GM21786 (cell line): ENCODE measurements around the gene CD28.
"Not testable (repeated sequence)": the region's sequence is repeated elsewhere in the genome, so short reads cannot be mapped to it uniquely, and the experiment has no call there.

Source experiments
- ATAC-seq: cut with Tn5 transposase; IDR thresholded peaks from one replicate; pipeline ENCODE4 v1.9.1; 2021; ENCODE audit not compliant: unreplicated experiment

The CD28 gene

DNA sequence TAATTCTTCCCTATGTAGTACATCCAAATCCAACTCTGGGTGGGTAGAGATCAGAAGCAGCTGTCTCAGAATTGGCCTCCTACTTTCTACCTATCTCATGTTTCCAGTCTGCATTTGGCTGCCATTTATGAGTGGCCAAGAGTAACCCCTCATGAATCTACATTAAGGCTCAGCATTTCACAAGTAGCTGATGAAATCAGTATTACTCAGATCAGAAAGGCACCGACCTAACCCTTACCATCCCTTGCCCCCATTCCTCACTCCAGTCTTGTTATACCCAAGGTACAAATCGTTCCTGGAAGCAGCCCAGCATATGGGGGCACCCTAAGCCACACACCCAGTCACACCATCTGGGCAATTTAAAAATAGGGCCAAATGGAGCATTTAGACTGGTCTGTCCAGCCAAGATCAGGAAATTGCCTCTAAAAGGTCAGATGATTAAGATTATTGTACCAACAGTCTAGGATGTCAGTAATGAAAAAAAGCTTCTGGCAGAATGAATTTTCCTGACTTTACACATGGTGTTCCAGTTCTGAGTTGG lies 37.1 kb downstream of the CD28 start:
- ATAC-seq: no peak

DNA sequence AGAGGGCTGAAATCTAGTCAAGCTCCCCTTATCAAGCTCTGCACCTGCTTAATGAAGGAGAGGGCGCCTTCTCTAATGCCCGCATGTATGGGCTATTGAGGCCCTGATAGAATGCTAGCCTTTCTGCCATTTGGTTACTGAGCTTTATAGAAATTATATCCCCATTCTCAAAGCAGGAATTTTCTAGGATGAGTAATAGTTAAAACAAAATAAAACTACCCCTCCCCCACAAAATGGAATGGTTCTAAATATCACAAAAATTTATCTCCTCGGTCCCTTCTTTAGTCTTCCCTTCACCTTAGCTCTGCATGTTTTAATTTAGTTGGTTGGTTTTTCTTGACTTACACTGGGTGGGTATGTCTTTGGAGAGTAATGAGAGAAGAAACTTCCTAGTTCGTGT lies 37.7 kb downstream of the CD28 start:
- no peak for ATAC-seq

DNA sequence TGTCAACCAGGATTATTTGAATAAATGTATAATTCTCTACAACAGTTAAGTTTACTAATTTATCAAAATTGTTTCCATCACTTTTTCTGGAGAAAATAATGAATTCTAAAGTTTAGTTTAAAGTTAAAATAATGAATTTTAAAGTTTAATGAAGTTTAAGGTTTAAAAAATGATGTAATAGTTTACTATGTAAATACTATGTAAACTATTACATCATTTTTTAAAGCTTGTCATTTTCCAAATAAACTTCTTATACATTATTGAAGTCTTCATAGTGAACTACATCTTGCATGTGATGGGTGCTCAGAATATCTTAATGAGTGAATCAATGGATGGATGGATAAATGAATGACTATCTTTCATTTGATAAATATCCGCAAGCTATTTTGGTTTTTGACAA lies 38.8 kb downstream of the CD28 start:
- no peak for ATAC-seq

DNA sequence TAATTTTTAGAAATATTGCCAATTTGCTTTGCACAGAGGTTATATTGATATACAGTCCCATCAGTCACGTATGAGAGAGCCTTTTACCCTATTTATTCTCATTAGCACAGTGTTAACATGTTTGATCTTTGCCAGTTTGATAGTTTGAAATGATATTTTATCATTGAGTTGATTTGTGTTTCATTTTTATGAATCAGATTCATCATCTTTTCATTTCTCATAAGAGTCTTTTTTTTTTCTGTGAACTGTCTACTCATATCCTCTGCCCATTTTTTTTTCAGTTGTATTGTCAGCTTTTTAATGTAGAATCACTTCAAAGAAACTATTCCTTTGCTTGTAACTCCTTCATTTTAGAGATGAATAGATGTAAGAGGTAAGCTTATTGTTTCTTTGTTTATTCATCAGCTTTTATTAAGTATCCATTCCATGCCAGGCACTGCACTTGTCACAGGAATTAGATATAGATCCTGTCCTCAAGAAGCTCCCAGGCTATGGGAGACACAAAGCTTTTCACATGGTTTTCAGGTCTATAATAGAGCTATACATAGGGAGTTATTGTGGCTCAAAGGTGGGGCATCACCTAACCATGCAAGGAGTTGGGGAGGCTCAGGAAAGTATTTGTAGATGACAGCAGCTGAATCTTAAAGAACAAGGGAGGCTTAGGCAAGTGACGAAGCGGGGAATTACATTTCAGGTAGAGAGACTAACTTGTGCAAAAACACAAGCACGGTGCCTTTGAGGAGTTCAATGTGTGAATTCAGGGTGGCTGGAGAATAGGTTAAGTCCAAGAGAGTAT lies 42.1 kb downstream of the CD28 start:
- no peak for ATAC-seq

DNA sequence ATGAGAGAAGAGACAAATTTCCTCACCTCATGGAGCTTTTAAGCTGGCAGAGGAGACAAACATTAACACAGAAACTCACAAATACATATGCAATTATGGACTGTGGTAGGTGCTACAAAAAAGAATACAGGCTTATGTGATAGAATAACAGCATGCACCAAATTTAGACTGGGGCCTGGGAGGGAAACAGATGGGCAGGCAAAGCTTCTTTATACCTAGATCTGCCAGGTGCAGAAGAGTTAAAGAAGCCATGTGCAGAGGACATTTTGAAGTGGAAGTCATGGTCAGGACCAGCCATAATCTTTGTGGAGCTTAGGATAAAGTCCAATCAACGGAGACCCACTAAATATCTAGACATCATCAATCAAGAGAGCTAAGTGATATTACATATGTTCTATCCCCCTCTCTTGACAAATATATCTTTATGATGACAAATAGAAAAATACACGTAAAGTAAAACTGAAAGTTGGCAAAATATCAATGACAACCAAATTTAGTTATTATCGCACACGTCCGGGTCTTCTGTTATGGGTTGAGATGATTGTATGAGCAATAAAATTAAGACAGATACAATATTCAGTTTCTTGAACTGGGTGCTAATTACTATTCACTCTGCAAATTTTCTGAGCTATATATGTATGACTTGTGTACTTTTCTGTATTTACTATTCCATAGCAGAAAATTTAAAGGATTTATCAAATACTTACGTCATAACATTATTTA lies 44.1 kb downstream of the CD28 start:
- no peak for ATAC-seq

DNA sequence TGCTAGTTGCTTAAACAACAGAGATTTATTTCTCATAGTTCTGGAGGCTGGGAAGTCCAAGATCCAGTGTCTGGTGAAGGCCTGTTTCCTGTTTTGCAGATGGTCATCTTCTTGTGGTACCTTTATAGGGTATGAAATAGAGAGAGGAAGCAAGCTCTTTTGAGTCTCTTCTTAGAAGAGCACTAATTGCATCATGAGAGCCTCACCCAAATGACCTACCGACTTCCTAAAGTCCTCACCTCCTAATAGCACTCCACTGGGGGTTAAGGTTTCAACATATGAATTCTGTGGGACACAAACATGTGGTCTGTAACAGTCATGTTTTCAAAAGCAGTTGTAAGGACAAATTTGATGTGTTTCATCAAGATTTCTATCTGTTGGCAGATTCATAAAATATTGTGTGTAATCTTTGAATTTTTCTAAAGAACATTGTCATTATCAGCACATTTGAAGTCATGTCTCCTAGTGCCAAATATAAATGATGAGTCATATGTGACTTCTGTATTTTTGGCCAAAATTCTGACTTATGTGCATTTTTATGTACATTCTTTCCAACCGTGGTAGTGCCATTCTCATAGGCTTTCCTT lies 45.3 kb downstream of the CD28 start:
- ATAC-seq: no peak

DNA sequence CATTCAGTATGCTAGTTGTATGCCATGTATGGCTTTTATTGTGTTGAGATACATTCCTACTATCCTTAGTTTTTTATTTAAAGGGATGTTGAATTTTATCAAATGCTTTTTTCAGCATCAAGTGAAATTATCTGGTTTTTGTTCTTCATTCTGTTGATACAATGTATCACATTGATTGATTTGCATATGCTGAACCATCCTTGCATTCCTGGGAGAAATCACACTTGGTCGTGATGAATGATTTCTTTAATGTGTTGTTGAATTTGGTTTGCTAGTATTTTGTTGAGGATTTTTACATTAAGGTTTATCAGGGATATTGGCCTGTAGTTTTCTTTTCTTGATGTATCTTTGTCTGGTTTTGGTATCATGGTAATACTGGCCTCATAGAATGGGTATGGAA lies 49.7 kb downstream of the CD28 start:
- ATAC-seq: no peak

DNA sequence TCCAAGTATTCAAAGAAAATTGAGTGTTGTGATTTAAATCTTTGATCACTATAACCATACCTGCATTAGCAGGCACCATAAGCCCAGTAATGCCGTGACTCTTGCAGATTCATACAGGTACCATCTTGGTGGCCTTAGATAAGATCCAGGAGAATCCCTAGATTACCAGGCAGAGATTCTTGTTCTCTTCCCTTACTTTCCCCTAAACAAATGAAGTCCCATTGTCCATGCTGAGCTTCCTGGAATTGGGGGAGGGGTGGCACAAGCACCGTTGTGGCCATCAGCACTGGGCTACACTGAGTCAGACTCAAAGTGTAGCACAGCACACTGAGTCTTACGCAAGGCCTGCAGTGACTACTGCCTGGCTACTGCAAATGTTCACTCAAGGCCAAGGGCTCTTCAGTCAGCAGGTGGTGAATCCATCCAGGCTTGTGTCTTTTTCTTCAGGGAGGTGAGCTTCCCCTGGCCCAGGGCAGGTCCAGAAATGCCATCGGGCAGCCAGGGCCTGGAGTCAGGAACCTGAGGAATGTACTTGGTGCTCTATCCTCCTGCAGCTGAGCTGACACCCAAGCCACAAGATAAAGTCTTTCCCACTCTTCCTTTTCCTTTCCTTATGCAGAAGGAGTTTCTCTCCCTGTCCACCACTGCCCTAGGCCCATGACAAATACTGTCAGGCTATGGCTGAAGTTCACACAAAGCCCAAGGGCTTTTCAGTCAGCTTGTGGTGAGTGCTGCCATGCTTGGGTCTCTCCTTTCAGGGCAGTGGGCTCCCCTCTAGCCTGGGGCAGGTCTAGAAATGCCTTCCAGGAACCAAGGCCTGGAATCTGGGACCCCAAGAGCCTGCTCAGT lies 52.6 kb downstream of the CD28 start:
- no peak for ATAC-seq

DNA sequence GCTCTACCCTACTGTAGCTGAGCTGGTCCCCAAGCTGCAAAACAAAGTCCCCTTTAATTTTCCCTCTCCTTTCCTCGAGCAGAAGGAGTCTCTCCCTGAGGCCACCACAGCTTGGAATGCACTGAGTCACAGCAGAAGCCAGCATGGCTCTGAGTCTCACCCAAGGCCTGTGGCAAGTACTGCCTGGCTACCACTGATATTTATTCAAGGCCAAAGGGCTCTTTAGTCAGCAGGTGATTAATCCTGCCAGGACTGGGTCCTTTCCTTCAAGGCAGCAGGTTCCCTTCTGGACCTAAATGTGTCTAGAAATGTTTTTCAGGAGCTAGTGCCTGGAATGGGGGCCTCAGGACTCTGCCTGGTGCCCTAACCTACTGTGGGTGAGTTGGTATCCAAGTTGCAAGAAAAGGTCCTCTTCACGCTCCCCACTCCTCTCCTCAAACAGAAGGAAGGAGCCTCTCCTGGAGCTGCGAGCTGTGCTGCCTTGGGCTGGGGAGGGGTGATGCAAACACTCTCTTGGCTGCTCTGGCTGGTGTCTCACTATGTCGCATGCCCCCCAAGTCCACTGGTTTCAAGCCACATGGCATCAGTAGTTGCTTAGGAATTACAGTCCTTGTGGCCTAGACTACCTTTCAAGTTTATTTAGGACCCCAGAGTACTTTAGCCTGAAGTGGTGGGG lies 53.4 kb downstream of the CD28 start:
- no peak for ATAC-seq

DNA sequence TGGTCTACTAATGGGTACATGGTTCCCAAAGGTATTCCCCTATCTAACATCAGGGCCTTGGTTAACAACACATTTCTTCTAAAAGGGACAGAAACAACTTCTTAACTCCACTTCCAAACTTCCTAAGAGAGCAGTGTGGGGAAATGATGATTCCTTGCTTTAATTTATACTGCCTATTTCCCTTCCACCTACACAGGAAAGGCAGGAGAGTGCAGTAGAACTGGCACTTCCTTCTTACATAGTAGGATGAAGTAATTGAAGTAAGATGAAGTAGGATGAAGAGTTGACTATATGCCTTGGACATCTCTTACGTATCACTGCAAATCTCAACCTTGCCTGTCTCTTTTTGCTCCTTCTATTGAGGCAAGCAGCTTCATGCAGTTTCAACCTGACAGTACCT lies 54.7 kb downstream of the CD28 start:
- ATAC-seq: no peak

DNA sequence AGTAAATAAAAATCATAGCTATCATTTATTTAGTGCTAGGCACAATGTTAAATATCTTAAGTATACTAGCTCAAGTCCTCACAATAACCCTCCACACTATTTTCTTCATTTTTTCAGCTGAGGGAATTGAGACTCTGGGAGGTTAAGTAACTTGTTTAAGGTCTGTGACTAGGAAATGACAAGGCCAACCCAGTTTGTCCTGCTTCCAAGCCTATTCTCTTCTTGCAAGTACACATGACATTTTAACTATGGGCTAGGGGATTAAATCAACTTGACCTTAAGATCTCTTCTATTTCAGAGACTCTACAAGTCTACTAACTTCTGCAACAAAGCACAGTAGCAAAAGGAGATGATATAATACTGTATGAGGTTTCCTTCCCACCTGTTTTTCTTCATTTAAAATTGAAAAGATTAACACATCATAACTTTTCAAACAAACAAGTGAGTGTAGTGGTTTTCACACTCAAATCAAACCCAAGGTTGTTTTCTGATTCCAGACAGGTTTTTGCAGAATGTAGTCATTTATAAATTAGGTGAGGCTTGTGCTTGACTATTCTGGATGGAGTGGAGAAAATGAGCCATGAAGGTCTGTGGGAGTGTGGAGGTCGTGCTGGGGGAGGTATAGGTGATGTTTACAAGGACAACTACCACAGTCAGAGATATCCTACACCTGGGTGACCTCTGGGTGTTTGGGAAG lies 57.0 kb downstream of the CD28 start:
- no peak for ATAC-seq

DNA sequence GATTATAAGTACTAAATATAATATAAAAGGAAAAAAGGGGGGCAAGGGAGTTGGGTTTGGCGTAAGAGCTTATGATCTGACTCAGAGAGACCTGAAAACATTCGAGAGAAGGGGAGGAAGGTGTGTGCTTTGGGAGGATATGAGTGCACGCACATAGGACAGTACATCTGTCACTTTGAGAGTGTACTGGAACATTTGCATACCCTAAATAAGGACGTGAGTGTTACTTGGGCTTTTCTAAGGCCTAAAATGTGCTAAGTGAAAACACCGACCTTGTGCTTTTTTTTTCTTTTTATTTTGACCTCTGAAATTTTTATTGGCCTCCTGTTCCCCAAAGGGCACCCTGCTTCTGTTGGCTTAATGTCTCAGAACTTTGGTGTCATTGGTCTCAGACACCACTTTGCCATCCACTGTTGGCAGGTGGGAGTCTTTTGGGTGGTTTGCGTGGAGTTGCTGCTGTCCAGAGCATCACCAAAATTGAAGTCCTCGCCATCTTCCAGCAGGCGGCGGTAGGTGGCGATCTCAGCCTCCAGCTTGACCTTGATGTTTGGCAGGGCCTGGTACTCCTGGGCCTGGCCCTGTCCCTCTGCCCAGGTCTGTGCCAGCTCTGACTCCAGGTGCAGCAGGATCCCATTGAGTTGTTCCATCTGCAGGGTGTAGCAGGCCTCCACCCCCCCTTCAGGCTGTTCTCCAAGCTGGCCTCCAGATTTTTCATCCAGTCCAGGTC lies 57.7 kb downstream of the CD28 start:
- no peak for ATAC-seq

DNA sequence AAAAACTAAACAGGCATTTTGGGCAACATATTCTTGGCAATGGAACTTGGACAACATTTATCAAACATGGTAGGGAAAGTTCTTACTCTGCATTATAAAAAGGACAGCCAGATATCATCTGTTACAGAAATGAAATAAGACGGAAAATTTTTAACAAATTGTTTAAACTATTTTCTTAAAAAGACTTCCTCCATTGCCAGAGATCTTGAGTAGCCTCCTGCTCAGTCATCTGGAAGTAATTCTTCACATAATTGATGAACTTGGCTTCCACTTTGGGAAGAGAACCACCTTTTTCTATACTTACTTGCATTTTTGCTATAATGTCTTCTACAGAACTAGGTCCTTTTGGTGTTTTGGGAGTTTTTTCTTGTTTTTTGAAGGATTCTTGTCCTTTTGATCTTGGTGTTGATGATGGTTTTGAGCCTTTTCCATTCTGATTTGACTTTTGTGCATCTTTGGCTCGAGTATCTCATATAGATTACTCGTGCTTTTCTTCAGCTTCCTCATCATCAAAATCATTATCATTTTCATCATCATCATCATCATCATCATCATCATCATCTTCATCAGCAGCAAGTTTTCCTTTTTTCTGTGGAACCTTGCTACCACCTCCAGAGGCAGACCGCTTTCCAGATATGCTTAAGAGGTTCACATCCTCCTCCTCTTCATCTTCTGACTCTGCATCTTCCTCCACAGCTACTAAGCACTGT lies 66.2 kb downstream of the CD28 start:
- ATAC-seq: no peak

DNA sequence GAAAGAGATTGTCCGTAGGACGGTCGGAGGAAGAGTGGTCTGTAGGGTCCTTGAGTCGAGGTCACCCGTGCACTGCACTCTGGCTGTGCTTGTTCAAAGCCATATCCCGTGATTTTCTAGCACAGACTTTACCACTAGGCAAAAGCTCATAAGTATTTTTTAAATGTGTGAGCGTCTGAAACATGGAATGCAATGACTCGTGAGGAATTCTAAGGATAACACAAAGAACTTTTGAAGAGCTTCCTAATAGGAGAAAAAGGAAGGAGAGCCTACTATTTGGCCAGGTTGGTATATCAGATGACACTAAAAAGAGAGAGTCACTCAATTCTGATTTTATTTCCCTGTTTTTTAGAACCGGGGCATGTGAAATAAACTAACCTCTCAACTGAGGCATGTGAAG lies 68.3 kb downstream of the CD28 start:
- no peak for ATAC-seq

DNA sequence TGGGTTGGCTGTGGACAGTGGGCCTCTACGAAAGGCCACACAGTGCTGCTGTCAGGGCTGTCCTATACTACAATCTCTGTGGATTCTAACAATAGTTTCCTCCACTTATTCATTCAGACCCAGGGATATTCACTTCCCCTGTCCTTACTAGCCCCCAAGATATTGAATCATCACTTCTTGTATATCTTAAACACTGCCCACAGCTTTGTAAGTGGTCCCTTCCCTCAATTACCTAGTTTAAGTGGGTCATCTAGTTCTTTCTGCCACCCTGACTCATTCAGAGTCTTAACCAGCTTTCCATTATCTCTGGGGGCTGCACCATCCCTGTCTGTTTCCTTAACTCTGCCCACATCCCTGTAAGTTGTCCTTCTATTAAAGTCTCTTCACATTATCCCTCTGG lies 69.2 kb downstream of the CD28 start:
- no peak for ATAC-seq

DNA sequence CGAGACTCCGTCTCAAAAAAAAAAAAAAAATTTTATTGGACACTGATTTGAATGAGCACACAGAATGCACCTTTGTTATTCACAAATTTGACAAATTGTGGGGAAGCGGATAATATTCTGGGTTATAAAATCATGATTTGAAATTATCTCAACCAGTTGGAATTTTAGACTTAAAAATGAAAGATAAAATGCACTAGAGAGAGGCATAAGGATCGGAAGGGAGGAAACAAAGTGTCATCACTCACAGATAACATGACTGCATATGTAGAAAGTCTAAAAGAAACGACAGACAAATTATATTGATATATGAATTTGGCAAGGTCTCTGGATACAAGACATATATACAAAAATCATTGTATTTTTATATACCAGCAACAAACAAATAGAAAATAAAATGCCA lies 70.6 kb downstream of the CD28 start:
- ATAC-seq: no peak

DNA sequence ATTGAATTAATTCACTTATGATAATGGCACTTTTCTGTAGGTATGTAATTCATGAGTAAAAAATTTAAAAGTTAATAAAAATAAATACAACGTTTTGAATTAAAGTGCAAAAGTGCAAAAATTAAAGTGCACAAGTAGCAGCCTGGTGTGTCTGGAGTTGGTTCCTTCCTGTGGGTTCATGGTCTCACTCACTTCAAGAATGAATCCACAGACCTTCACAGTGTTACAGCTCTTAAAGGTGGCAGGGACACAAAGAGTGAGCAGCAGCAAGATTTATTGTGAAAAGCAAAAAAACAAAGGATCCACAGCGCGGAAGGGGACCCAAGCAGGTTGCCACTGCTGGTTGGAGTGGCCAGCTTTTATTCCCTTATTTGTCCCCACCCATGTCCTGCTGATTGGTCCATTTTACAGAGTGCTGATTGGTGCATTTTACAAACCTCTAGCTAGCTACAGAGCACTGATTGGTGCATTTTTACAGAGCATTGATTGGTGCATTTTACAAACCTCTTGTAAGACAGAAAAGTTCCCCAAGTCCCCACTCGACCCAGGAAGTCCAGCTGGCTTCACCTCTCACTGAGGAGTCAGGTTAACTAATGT lies 73.1 kb downstream of the CD28 start:
- not testable (repeated sequence) for ATAC-seq

DNA sequence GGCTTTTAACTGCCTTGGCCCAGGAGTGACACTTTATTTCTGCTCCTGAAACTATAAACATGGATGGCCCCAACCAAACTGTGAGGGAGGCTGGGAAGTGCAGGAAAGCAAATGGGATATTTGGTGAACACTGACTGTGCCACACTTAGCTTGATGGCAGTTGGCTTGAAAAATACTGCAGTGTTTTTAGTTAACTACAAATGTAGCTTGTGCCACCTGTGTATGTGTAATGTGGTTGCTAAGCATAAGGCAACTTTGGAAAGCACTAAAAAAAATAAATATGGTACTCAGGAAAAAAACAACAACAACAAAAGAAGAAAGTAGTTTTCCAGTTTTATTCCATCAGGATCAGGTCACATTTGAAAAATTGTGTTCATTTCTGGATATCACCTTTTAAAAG lies 73.8 kb downstream of the CD28 start:
- ATAC-seq: no peak
